NCI-H524 (cell line): ENCODE measurements around the gene CAPRIN2.

Experiments used
- DNase-seq, 2 experiments: peaks; one replicate each; lab custom pipeline; 2025; lab: John Stamatoyannopoulos, UW

The CAPRIN2 gene

GRCh38 chr12:30764251-30764650 is 9.5 kb upstream of the CAPRIN2 start:
- DNase-seq, result peak in 1 of 2 experiments; percentile 3

- no peak for DNase-seq
Measured at GRCh38 chr12:30763053-30763452, 8.3 kb upstream of the CAPRIN2 start.

GRCh38 chr12:30761730-30762129 is 7.0 kb upstream of the CAPRIN2 start:
- DNase-seq, result no peak

DNA sequence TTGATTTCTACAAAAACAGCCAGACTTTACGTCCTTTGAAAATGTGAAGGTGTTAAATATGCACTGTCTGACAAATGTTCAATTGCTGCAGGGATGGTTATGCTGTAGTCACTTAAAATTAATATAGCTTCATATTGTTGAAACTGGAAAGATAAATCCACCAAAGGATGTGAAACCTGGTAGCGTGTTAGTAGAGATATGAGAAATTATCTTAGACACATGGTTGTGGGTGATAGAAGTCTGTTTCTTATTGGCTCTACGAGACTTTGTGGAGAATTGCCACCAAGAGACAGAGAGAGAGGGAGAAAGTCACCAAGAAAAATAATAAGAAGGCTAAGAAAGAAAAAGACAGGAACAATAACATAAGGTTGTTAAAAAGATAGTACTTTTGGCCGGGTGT is 2.6 kb upstream of the CAPRIN2 start:
- no peak for DNase-seq

- no peak for DNase-seq
Measured at GRCh38 chr12:30756074-30756473, 1.3 kb upstream of the CAPRIN2 start.

DNA sequence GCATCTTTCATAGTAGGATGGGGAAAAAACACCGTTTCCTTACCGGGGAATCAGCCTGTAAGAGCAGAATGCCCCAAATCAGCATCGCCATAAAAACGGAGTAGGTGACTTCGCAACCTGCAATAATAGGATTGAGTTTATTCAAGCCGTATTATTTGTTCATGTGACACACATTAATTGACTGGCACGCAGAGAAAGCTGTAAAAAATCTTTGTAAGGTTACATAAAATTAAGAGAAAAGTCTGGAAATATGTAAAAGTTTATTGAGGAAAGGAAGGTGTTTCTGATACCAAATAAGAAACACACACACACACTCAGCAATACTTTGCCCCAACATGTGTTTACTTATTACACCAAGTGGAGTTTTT is 628 bp upstream of the CAPRIN2 start:
- peak in 1 of 2 experiments; percentile 40 for DNase-seq

DNA sequence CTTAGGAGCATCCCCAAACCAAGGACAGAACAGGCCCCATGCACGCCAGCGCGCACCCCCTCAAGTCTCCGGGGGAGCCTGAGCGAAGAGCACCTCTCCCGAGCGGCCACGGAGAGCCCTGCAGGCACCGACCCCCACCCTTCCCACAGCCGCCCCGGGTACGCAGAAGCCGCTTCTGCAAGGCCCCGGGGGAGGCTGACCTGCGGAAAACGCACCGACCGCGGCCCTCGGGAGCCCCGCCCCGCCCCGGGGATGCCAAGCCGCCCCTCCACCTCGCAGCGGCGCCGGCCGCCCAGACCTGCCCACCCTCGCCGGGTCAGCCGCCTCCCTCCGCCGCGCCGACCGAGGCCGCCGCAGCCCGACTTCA is 385 bp downstream of the CAPRIN2 start:
- no peak for DNase-seq

- DNase-seq, result peak in 1 of 2 experiments; percentile 40
Measured at GRCh38 chr12:30753751-30754382, 884 bp downstream of the CAPRIN2 start.

GRCh38 chr12:30753233-30753632 is 1.5 kb downstream of the CAPRIN2 start:
- peak in 1 of 2 experiments; percentile 33 for DNase-seq

GRCh38 chr12:30752255-30752654 is 2.5 kb downstream of the CAPRIN2 start:
- no peak for DNase-seq

- DNase-seq, result no peak
Measured at GRCh38 chr12:30748147-30748546, 6.6 kb downstream of the CAPRIN2 start.

DNA sequence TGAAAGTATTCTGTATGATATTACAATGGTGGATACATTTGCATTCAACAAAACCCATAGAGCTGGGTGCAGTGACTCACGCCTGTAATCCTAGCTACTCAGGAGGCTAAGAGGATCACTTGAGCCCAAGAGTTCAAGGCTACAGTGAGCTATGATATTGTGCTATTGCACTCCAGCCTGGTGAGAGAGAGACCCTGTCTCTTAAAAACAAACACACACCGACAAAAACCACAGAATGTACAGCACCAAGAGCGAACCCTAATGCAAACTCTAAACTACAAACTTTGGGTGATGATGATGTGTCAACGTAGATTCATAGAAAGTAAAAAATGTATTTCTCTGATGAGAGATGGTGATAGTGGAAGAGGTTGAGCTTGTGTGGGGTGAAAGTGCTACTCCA is 8.6 kb downstream of the CAPRIN2 start:
- DNase-seq, result no peak

DNA sequence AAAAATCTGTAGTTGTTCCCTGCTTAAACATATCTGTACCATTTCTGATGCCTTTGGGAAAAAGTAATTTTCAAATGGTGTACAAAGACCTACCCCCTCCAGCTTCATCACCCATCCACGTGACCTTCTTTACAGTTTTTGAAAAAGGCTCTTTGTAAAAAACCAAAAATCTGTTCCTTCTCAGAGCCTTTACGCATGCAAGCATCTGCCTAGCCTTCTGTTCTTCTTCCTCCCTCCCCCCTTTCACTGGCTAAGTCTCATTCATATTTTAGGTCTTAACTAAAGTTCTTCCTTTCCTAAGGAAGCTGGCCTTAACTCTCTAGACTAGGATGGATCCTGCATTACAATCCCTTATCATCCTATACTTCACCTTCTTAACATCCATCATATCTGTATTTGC is 10.4 kb downstream of the CAPRIN2 start:
- peak; percentile 13 to 59 for DNase-seq

- no peak for DNase-seq
Measured at GRCh38 chr12:30740274-30740673, 14.5 kb downstream of the CAPRIN2 start.

- no peak for DNase-seq
Measured at GRCh38 chr12:30739020-30739419, 15.7 kb downstream of the CAPRIN2 start.

GRCh38 chr12:30732954-30733637 is 21.7 kb downstream of the CAPRIN2 start:
- DNase-seq, result no peak

- peak in 1 of 2 experiments; percentile 4 for DNase-seq
Measured at GRCh38 chr12:30730011-30730410, 24.7 kb downstream of the CAPRIN2 start.

DNA sequence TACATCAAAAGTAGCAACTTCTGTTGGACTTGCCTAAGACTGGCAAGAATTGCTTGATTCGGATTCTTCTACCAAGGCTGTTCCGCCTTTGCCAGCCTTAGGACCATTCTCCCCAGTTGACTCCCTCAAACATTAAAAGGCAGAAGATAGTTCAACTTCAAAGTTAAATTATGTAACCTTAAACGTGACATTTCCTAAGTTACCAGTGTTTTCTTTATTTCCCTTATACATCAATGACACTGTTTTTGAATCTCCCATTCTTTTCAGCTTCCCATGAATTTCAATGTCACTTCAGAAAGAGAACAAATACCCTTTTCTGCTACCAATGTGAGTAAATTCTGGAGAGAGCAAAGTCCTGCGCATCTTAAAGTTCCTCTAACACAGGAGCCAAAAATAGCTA is 25.2 kb downstream of the CAPRIN2 start:
- no peak for DNase-seq

- DNase-seq, result no peak
Measured at GRCh38 chr12:30726647-30727046, 28.1 kb downstream of the CAPRIN2 start.

- no peak for DNase-seq
Measured at GRCh38 chr12:30725739-30726138, 29.0 kb downstream of the CAPRIN2 start.

GRCh38 chr12:30719060-30719459 is 35.7 kb downstream of the CAPRIN2 start:
- DNase-seq, result no peak

- DNase-seq, result no peak
Measured at GRCh38 chr12:30707613-30708342, 47.0 kb downstream of the CAPRIN2 start.

DNA sequence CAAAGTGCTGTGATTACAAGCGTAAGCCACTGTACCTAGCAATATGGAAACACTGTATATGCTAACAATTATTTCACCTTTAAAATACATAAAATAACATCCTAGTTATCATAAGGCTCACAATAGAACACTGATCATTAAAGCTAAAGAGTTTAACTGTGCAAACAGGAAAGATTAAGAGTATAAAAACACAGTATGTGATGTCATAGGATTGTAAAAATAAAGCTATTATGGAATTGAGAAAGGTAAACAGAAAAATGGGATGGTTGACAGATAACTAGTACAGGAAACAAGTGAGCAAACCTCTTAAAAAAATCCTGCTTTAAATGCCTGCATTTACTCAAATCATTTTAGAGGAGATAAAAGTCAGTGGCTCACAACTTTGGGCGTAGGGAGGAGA is 48.3 kb downstream of the CAPRIN2 start:
- DNase-seq, result no peak
